Frontal cortex (tissue), 4 donors: ENCODE measurements around the gene CMTM3. TPM values are rescaled to one million over a fixed set of nuclear protein-coding genes. Genes with fewer than 3 reads are reported as not detected.
"Not testable (repeated sequence)": the region's sequence is repeated elsewhere in the genome, so short reads cannot be mapped to it uniquely, and the experiment has no call there.

Experiments
- DNase-seq, 2 donors: peaks; one replicate each; pipeline ENCODE4 v3.0.0; 2012; ENCODE audit warnings: low spot score in 2 of 2
- FAIRE-seq: peaks from 2 replicates; lab custom pipeline; 2012; peaks lifted over from hg19 to GRCh38; lab: Jason Lieb, UNC
- small RNA-seq: library from RNA; depleted of rRNA; stranded (forward); fragments of <200 nt; gene quantifications from one replicate; pipeline ENCODE3, GENCODE V24; 2014
- total RNA-seq: library from RNA; depleted of rRNA; stranded (reverse); fragments of >200 nt; gene quantifications from one replicate; pipeline ENCODE4 v1.2.3, GENCODE V29; 2014
- donor health status: control.
- donor health status: control.
- donor health status: control.

Gene CMTM3
- total RNA-seq, 1 donor from 2014 or later: 3.3 TPM

DNA sequence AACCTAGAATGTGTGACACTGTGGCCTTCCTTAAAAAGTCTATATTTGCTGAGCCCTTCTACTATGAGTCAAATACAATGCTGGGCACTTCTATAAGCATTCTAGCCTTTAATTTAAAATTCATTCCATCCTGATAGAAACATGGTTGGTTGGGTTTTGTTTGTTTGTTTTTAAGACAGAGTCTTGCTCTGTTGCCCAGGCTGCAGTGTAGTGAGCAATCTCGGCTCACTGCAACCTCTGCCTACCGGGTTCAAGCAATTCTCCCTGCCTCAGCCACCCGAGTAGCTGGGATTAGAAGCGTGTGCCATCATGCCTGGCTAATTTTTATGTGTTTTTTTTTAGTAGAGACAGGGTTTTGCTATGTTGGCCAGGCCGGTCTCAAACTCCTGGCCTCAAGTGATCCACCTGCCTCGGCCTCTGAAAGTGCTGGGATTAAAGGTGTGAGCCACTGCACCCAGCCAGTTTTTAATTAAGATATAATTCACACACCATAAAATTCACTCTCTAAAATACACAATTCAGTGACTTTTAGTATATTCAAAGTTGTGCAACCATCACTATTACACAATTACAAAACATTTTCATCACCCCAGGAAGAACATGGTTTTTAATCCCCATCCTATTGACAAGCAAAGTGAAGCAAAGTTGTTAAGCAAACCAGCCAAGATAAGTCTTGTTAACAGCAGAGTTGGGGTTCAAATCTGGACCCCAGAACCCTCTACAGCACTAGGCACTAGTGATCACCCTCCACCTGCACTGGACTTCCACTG is 49.3 kb downstream of the CMTM3 start:
- DNase-seq (no peak), FAIRE-seq (no peak)

DNA sequence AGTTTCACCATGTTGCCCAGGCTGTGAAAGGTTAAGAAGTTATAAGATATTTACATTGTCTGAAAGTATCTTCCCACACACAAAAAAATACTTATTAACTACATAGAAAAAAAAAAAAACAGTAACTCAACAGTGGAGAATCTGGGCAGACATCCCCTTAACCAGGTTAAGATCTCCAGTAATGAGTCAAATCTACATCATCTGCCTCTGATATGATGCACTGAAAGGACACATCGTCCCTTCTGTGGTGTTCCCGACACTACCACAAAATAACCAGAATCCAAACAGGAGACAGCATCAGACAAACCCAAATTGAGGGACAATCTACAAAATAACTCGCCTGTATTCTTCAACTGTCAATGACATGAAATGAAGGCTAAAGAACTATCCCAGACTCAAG is 52.0 kb downstream of the CMTM3 start:
- FAIRE-seq (no peak), DNase-seq (no peak)

DNA sequence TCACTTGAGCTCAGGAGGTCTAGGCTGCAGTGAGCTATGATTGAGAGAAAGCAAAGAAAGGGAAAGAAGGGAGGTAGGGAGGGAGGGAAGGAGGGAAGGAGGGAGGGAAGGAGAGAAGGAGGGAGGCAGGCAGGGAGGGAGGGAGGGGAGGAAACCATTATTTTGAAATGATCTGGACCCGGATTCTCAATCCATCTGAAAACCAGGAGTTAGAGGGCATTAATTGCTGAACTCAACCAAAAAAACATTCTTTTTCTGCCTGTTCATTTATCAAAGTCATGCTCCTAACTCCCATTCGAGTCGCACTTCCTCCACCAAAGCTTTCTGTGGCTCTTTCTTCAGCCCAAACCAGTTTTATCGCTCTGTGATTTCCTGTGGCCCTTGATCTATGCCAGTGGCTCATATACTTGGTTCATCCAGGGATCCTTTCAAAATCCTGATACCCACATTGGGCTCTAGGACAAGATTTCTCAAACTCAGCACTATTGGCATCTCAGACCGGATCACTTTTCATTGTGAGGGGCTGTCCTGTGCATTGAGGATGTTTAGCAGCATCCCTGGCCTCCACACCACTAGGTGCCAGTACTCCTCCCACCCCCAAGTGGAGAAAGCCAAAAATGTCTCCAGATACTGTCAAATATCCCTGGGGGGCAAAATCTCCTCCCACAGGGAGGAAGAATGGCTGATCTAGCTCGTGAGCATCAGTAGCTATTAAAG is 53.8 kb downstream of the CMTM3 start:
- DNase-seq (no peak), FAIRE-seq (no peak)

DNA sequence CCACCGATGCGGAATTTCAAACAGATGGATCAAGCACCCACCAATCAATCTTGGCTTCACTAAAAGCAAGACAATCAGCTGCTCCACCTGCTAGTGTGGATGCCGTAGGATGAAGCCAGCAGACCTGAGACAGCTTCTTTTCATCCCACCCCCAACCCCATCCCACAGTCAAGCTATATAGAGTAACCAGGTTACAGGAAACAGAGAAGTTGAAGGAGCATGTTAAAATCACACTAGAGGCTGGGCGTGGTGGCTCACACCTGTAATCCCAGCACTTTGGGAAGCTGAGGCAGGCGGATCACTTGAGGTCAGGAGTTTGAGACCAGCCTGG is 54.3 kb downstream of the CMTM3 start:
- FAIRE-seq (no peak), DNase-seq (no peak)

DNA sequence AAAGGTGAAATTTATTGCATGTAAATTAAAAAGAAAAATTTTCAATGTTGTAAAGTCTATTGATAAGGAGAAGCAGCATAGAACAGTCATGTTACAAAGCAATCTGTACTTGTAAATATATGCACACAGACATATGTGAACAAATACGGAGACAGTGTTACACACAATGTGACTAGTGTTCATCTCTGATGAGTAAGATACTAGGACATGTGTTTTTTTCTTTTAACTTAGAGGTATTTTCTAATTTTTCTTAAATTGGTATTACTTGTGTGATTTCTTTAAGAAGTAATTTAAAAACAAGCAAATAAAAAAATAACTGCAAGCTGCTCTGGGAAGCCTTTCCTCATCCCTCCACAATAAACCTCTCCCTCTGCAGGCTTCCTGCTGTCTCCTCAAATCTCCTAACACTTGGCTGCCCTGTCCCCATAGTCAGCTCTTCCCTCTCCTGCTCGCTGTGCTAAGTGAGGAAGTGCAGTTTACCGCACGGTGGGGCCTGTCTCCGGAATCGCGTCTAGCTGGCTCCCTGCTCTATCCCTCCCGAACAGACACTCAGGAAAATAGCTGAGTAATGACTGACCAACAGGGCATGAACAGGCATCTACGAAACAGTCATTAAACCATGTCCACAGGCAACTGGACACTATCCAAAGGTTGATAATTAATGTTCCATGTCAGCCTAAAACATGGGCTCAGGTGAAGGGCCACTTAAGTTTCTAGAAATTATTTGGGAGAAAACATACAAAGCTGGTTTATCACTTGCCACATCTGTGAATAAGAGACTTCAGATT is 56.1 kb downstream of the CMTM3 start:
- DNase-seq: peak; percentile 21 to 48
- FAIRE-seq: no peak

DNA sequence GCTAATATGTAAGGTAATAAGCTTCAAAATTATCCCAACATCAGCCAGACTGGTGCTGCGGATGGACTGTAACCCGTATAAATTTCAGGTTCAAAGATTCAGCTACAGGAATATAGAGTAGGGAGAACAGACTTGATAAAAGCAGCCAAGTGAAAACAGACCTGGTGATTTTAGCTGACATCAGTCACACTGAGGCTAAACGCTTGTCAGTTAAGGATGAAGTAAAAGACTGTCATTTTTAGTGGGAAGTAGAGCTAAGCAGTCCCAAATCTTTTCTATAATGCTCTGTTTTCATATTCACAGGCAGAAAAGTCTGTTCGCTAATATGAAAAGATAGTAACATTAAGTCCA is 56.7 kb downstream of the CMTM3 start:
- DNase-seq: no peak
- no peak for FAIRE-seq

DNA sequence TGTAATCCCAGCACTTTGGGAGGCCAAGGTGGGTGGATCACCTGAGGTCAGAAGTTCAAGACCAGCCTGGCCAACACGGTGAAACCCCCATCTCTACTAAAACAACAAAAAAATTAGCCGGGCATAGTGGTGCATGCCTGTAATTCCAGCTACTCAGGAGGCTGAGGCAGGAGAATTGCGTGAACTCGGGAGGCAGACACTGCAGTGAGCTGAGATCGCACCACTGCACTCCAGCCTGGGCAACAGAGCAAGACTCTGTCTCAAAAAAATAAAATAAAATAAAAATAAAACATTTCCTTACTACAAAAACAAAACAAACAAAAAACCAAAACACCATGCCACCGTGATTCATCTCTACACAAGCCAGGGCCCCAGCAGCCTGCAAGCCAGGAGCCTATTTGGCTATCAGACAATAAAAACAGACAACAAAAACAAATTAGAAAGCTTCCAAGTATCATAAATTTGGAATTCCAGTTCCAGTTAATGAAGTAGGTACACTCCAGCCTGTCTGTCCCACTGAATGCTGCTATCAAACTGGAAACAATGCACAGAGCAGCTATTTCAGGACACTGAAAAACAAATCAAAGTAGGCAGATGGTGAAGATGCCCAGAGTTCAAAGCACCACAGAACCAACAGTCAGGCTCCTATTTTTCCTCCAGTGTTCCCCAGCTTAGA is 57.3 kb downstream of the CMTM3 start:
- FAIRE-seq: not testable (repeated sequence)

DNA sequence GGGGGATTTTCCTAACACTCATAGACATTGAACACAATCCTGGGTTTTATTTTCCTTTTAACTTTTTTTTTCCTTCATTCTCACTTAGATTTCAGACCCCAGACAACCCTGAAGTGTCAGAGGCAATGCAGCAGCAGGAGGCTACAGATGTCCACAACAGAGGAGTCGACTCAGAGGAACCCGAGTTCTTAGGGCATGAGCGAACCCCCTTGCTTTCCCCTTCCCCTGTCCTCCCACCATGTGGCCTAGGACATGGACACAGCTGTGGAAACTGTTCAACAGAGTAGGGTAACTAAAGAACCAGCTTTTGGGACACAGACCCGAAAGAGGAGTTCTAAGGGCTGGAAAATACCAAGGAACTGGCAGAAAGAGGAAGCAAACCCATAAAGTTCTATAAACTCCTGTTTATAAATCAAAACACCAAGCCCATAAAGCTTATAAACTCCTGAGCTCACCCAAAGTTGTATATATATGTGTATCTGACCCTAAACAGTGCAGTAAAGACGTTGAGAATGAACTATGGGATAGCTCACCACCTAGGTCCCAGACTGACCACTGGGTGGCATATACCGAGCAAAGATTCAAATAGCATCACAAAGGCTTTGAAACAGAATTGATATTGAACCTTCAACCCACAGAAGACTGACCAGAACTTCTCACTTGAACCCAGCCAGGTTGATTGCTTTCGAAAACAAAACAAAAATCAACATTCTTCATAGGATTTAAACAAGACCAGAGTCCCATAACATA is 58.1 kb downstream of the CMTM3 start:
- DNase-seq (peak; percentile 15 to 37), FAIRE-seq (no peak)

More for the DNA sequence above, 57.3 kb downstream of the CMTM3 start:
- DNase-seq: not testable (repeated sequence)

Small RNA genes lying within 50 kb of the gene (small RNA-seq; reads per million reads assigned to genes)
- not detected for gene CKLF-CMTM1

Other genes starting within 250 kb of the CMTM3 start
- 6.1 TPM for gene CDH5, start 238.0 kb upstream of the CMTM3 start, total RNA-seq
- gene BEAN1, start 177.4 kb upstream of the CMTM3 start, total RNA-seq: 4.5 TPM
- gene TK2, start 54.6 kb upstream of the CMTM3 start, total RNA-seq: 20.0 TPM
- gene CKLF, start 52.1 kb upstream of the CMTM3 start, total RNA-seq: 33.0 TPM
- gene CMTM1, start 38.3 kb upstream of the CMTM3 start, total RNA-seq: 4.1 TPM
- gene CMTM2, start 25.2 kb upstream of the CMTM3 start, total RNA-seq: not detected
- gene CMTM4, start 92.0 kb downstream of the CMTM3 start, total RNA-seq: 51.0 TPM
- gene DYNC1LI2, start 146.9 kb downstream of the CMTM3 start, total RNA-seq: 183 TPM
- 0.41 TPM for gene TERB1, start 196.9 kb downstream of the CMTM3 start, total RNA-seq
- gene NAE1, start 226.3 kb downstream of the CMTM3 start, total RNA-seq: 110 TPM
- gene CA7, start 239.7 kb downstream of the CMTM3 start, total RNA-seq: not detected